Neural cell (in vitro differentiated cells): ENCODE results near the gene CSAD.

Source experiments
- CTCF ChIP-seq: fragments of 450-650 bp; IDR thresholded peaks from 2 replicates; pipeline ENCODE4 v1.5.1; 2014; ENCODE audit warnings: antibody characterized with exemption, mild to moderate bottlenecking, moderate library complexity; ENCODE audit not compliant: poor library complexity, severe bottlenecking
- EP300 ChIP-seq: fragments of 450-650 bp; conservative IDR thresholded peaks from 2 replicates; pipeline ENCODE4 v1.6.1; 2014; ENCODE audit warnings: antibody characterized with exemption, mild to moderate bottlenecking, moderate library complexity; ENCODE audit not compliant: poor library complexity, severe bottlenecking
- EZH2 ChIP-seq: fragments of 200-600, 300-800 bp; shearing (Covaris generic), sonication (generic); IDR thresholded peaks from 2 replicates; pipeline ENCODE4 v1.6.1; 2014; ENCODE audit warnings: antibody characterized with exemption, low read length, borderline replicate concordance, mild to moderate bottlenecking; ENCODE audit not compliant: insufficient read depth, poor library complexity, severe bottlenecking
- RAD21 ChIP-seq: fragments of 450-650 bp; conservative IDR thresholded peaks from 2 replicates; pipeline ENCODE4 v1.6.1; 2014; ENCODE audit warnings: antibody characterized with exemption, mild to moderate bottlenecking, moderate library complexity
- SMC3 ChIP-seq: fragments of 450-650 bp; conservative IDR thresholded peaks from 2 replicates; pipeline ENCODE4 v1.6.1; 2014; ENCODE audit warnings: antibody characterized with exemption, mild to moderate bottlenecking, moderate library complexity; ENCODE audit not compliant: poor library complexity
- TAF1 ChIP-seq: IDR thresholded peaks from 2 replicates; pipeline ENCODE4 v1.6.1; 2012; ENCODE audit warnings: low read depth

- TF ChIP-seq CTCF: no peak
- TF ChIP-seq EZH2: no peak
- TF ChIP-seq TAF1: no peak
- TF ChIP-seq EP300: no peak
- TF ChIP-seq RAD21: no peak
- TF ChIP-seq SMC3: no peak
These were observed 45.1 kb upstream of the CSAD start for GRCh38 chr12:53225635-53226424.
